Heart left ventricle (tissue), 16 donors: ENCODE data around the gene SNN. TPM values are rescaled to one million over a fixed set of nuclear protein-coding genes. Genes with fewer than 3 reads are reported as not detected.

Experiments used
- ATAC-seq, 4 donors: fragments of 200-7000 bp; cut with Tn5 transposase; one replicate each; pipeline ENCODE4 v1.9.1; 2020 to 2022; ENCODE audit warnings: moderate library complexity in 4 of 4, mild to moderate bottlenecking in 3 of 4, moderate number of reproducible peaks in 1 of 4
- DNase-seq, 5 donors: peaks; one replicate each; pipeline ENCODE4 v3.0.0-alpha.2; 2020
- H3K27ac ChIP-seq, 12 donors: fragments of 200-600 bp; sonication (generic) in 4 of 12; one replicate each; pipeline versions ENCODE4 v1.5.0 to v1.8.0; 2016 to 2022; ENCODE audit warnings: mild to moderate bottlenecking in 2 of 12
- H3K27me3 ChIP-seq, 9 donors: fragments of 200-600 bp; sonication (generic) in 2 of 9; one replicate each; pipeline versions ENCODE4 v1.5.1 to v1.8.0; 2016 to 2022; ENCODE audit warnings: mild to moderate bottlenecking in 3 of 9
- H3K36me3 ChIP-seq, 9 donors: fragments of 200-600 bp; sonication (generic) in 2 of 9; one replicate each; pipeline versions ENCODE4 v1.5.0 to v1.8.0; 2018 to 2022; ENCODE audit warnings: mild to moderate bottlenecking in 2 of 9
- H3K4me1 ChIP-seq, 12 donors: fragments of 200-600 bp; sonication (generic) in 4 of 12; one replicate each; pipeline versions ENCODE4 v1.5.0 to v1.8.0; 2016 to 2022; ENCODE audit warnings: mild to moderate bottlenecking in 3 of 12
- H3K4me3 ChIP-seq, 12 donors: fragments of 200-600 bp; sonication (generic) in 4 of 12; one replicate each; pipeline versions ENCODE4 v1.5.0 to v1.8.0; 2017 to 2022; ENCODE audit warnings: mild to moderate bottlenecking in 9 of 12, moderate library complexity in 4 of 12
- H3K9me3 ChIP-seq, 12 donors: fragments of 200-600 bp; sonication (generic) in 4 of 12; one replicate each; pipeline versions ENCODE4 v1.5.0 to v1.8.0; 2016 to 2022; ENCODE audit warnings: mild to moderate bottlenecking in 1 of 12
- POLR2A ChIP-seq, 2 donors: fragments of 450-650 bp; IDR thresholded peaks; one replicate each; pipeline ENCODE4 v1.6.1; 2017; ENCODE audit warnings: antibody characterized with exemption in 2 of 2, mild to moderate bottlenecking in 2 of 2, moderate library complexity in 2 of 2
- WGBS, 4 donors: extraction: QIAGEN DNeasy Blood & Tissue Kit in 2 of 4; methylation state at CpG; one replicate each; pipeline versions ENCODE4 v1.1.5 to v1.1.7; 2013 to 2018; 5-methylcytosine and 5-hydroxymethylcytosine counted together
- intact Hi-C, 10 donors: fragments of 100-400 bp; cut with DNase I; formaldehyde crosslinking; loops; one replicate each; pipeline versions ENCODE4 v1.11.1 to v1.14.2; 2022
- polyA plus RNA-seq, 2 donors: library from polyadenylated mRNA; stranded (reverse); fragments of 200-250 nt; gene quantifications; one replicate each; pipeline ENCODE4 v1.2.3, GENCODE V29; 2013
- total RNA-seq, 9 donors: library from RNA; depleted of rRNA in 2 of 9; stranded (reverse); fragments of >200 nt in 2 of 9; fragmentation: NEBNext Ultra II Directional in 3 of 9; extraction: Animal tissue kit (Norgen Biotek cat#: 25700) in 3 of 9; gene quantifications; one replicate each; pipeline versions ENCODE4 v1.1.0 to v1.2.4, GENCODE V29; 2016 to 2023
- TF ChIP-seq, protein P1 (sequence below), 12 donors: fragments of 200-600 bp; sonication (generic) in 4 of 12; IDR thresholded peaks; one replicate each; pipeline versions ENCODE4 v1.5.0 to v1.8.0; 2018 to 2022; ENCODE audit warnings: antibody characterized with exemption in 12 of 12, mild to moderate bottlenecking in 5 of 12
- donor health status: ischemic (EF 13 %, LVEDD 7.1; RV severe dilation, severe dysfunction).
- donor health status: healthy with polysubstance abuse.
- donor health status: DM: no; HTN: yes; CAD: no.
- donor health status: DM: no; HTN: no; CAD: no.
- donor health status: ischemic (EF 25% LVEDD 6.9; RV normal size, moderate dysfunction).
- donor health status: ischemic (EF 25% LVEDD 5.7; RV mildly dilated, moderate dysfunction).
- donor health status: healthy.
- donor health status: DM: yes; HTN: yes; CAD: no.
- donor health status: ischemic (EF 35%, LVEDD 5.7; RV mildly dilated, moderate dysfunction).
- donor health status: nonischemic (EF 11% LVEDD 7.7; RV severe dilation, severe dysfunction).
- donor health status: DM: yes; HTN: yes; CAD: no.
- donor health status: PGD.
- donor health status: ischemic (EF 29% LVEDD 5.4; RV normal size, mild dysfunction).
- donor health status: nonischemic (EF 23%, LVEDD 6.1; RV moderate dilation, normal function).

SNN gene
- total and polyA plus RNA-seq, 11 donors: 12.5 to 60.0 (median 36.4) TPM

DNA sequence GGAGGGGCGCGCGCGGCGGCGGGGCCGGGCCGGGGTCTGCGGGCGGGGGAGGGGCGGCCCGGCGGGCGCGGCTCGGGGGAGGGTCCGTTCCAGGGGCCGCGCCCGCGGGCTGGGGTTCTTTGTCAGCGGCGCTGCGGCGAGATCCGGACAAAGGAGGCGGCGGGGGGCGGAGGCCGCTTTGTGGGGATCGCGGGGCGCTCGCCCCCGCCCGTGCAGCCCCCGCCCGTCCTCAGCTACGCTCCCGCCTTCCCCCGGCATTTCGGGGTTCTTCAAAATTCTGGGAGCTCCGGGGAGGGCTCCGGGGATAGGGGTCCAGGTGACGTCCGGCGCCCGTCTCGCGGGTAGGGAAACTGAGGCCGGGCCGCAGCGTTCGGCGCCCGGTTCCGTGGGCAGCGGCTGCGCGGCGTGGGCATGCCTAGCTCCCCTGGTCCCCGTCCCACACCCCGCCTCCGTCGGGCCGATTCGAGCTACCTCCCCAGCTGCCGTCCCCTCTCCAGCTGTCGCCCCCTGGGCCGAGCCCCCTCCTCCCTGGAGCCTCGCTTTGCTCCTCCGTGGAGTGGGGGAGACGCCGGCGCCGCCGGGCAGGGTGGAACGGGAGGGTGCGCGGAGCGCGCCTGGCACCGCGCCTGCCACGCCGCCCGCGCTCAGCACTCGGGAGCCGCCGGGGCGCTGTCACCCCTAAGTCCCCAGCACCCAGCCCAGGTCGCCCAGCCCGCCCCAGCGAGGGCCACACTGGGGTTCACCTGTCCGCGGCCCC, 546 bp downstream of the SNN start:
- H3K4me3 ChIP-seq: peak overlapping the region; percentile 70 to 100 (median 90)
- no peaks in the 10 kb centered on the region for H3K36me3 ChIP-seq
- peaks cover 8 to 72% (median 54%) of the 10 kb centered on the region in 12 donors for H3K4me1 ChIP-seq
- no peak for TF ChIP-seq POLR2A (IDR thresholded peaks at IDR 0.05)
- TF ChIP-seq, protein P1, sequence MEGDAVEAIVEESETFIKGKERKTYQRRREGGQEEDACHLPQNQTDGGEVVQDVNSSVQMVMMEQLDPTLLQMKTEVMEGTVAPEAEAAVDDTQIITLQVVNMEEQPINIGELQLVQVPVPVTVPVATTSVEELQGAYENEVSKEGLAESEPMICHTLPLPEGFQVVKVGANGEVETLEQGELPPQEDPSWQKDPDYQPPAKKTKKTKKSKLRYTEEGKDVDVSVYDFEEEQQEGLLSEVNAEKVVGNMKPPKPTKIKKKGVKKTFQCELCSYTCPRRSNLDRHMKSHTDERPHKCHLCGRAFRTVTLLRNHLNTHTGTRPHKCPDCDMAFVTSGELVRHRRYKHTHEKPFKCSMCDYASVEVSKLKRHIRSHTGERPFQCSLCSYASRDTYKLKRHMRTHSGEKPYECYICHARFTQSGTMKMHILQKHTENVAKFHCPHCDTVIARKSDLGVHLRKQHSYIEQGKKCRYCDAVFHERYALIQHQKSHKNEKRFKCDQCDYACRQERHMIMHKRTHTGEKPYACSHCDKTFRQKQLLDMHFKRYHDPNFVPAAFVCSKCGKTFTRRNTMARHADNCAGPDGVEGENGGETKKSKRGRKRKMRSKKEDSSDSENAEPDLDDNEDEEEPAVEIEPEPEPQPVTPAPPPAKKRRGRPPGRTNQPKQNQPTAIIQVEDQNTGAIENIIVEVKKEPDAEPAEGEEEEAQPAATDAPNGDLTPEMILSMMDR (IDR thresholded peaks at IDR 0.05): no peak
- H3K9me3 ChIP-seq: no peaks in the 10 kb centered on the region
- no peaks in the 10 kb centered on the region for H3K27me3 ChIP-seq
- WGBS, 4 donors: 2 to 4% (median 2%) methylated on average over 19 to 97 of the region's 97 CpGs
- ATAC-seq: peak in 2 of 4 donors; percentile 4 to 10
- intact Hi-C loops: loop anchor here in 2 of 10 donors (2.0 to 10.0 kb wide), 3 partner anchors 44 to 126 kb away; partner anchors contain the start of genes TXNDC11 (in 1 of the 2) and ZC3H7A (in 1 of the 2)
- DNase-seq: peak in 3 of 5 donors; percentile 43 to 68 (median 44)
- peak overlapping the region; percentile 47 to 90 (median 84) for H3K27ac ChIP-seq

DNA sequence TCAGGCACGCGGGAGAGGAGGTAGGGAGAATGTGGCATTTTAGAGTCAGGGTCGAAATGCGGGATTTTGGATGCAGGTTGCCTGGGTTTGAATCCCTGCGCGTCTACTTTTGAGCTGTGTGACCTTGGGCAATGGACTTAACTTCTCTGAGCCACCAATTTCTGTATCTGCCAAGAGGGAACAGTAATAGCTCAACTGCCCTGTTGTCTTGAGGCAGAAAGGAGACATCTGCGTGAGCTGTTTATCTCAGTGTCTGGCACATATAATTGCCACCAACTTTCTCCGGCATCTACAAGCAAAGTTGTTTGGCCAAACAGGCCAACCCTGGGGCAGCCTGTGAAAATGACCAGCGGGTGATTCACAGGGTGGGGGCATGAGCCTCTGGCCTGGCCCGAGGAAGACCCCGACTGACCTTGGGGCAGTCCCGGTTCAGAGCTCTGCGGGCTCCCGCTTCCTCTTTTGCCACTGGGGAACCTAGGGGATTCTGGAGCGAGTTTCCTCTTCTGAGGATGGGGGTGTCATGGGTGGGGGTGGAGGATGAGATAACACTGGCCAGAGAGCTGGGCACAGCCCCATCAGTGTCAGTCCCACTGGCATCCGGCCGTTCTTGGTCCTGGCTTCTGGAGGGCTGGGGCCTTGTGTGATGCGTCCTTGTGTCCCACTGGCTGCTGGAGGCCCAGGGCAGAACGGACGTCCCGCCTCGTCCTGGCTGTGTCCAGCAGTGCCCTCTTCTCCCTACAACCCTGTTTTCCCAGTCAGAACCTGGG, 1.3 kb downstream of the SNN start:
- WGBS, 4 donors: 20 to 33% (median 27%) methylated on average over 12 to 22 of the region's 22 CpGs
- Histone ChIP-seq H3K4me3 (peak overlapping the region; percentile 70 to 100 (median 90)), H3K27me3 (no peaks in the 10 kb centered on the region), H3K27ac (peak overlapping the region; percentile 47 to 90 (median 84)), H3K4me1 (peaks cover 8 to 79% (median 62%) of the 10 kb centered on the region in 12 donors), H3K9me3 (no peaks in the 10 kb centered on the region), H3K36me3 (no peaks in the 10 kb centered on the region)
- ATAC-seq (peak; percentile 16 to 47 (median 30)), DNase-seq (peak; percentile 61 to 78 (median 75))
- intact Hi-C loops: loop anchor here in 4 of 10 donors (2.0 to 10.0 kb wide), 4 partner anchors 43 to 125 kb away; partner anchors contain the start of genes TXNDC11 (in 1 of the 4) and ZC3H7A (in 1 of the 4)
- TF ChIP-seq POLR2A (IDR thresholded peaks at IDR 0.05): no peak
- TF ChIP-seq, protein P1 (IDR thresholded peaks at IDR 0.05): no peak

DNA sequence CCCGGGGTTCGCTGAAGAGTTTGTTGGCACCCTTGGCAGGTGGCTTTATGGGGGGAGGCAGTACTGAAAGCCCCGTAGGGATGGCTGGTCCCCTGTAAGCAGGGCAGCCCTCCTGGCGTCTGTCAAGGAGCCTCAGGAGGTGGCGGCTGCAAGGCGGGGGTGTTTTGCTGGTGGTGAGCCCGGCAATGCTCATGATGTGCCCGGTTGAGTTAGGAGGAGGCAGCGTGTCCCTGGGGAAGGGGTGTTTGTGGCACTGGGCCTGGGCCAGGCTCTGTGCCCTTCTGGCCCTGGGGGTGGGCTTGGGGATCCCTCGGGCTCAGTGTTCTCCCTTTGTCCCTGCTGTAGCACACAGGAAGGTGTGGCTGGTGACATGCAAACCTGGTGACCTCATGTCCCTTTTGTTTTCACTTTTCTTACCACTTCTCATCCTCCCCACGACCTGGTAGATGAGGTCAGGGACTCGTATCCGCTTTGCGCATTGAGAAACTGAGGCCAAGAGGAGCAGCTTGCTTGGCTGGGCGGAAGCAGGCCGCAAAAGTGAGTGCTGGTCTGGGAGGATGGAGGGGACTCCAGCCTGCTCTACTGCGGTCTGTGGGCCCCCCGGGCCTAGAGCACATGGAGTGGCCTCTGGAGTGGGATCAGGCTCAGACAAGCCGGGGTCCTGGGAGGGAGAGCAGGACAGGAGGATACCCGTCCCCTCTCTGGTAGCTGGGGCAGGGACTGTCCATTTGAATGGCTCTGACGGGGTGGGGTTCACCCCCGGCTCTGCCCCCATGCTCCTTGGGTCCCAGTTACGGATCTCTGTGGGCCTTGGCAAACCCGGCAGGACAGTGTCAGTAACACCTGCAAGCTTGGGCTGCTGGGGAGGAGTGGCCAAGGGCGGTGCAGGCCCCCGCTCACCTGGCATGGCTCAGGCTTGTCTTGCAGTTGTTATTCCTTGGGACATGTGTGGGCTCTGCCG, 2.2 kb downstream of the SNN start:
- H3K9me3 ChIP-seq: no peaks in the 10 kb centered on the region
- H3K36me3 ChIP-seq: no peaks in the 10 kb centered on the region
- intact Hi-C loops: loop anchor here in 2 of 10 donors (2.0 to 5.0 kb wide), 2 partner anchors 42 to 62 kb away; no protein-coding TSS in a partner anchor
- no peaks in the 10 kb centered on the region for H3K27me3 ChIP-seq
- peak overlapping the region in 9 of 12 donors; percentile 70 to 100 (median 91) for H3K4me3 ChIP-seq
- no peak for TF ChIP-seq POLR2A (IDR thresholded peaks at IDR 0.05)
- TF ChIP-seq, protein P1 (IDR thresholded peaks at IDR 0.05): no peak
- ATAC-seq (no peak), DNase-seq (peak in 1 of 5 donors; percentile 60)
- H3K4me1 ChIP-seq: peaks cover 8 to 77% (median 66%) of the 10 kb centered on the region in 12 donors
- peak overlapping the region; percentile 47 to 90 (median 84) for H3K27ac ChIP-seq
- 65 to 72% (median 68%) methylated on average over 23 to 27 of the region's 27 CpGs for whole genome bisulfite sequencing, 4 donors
